GM12891 (cell line): ENCODE data around the gene TAS2R31.

Experiments
- PAX5 ChIP-seq: IDR thresholded peaks from 2 replicates; pipeline ENCODE4 v1.6.1; 2011; ENCODE audit warnings: low read length, moderate library complexity, mild to moderate bottlenecking; ENCODE audit not compliant: insufficient read depth, severe bottlenecking
- POLR2A ChIP-seq: IDR thresholded peaks from 2 replicates; pipeline ENCODE4 v1.6.1; 2011; ENCODE audit warnings: low read depth, low read length, control low read depth
- POLR2AphosphoS5 ChIP-seq: IDR thresholded peaks from 2 replicates; pipeline ENCODE4 v1.6.1; 2011; ENCODE audit warnings: low read depth, low read length, control low read depth
- TAF1 ChIP-seq: IDR thresholded peaks from 2 replicates; pipeline ENCODE4 v1.6.1; 2011; ENCODE audit warnings: low read depth, low read length, control low read depth

DNA sequence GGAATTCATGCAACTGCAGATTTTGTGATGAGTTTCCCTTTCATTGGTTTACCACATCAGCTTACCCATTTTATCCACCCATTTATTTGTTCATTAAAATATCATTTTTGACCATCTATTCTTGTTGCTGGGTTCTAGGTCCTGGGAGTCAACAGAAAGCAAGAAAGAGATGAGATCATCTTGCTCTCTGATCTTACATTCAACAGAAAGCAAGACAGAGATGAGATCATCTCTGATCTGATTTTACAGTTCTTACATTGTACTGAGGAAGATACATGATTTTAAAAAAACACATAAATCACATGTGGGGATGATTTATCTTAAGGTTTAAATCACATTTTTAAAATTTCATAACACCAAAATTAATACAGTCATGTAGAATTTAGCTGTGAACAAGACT, 28.6 kb upstream of the TAS2R31 start:
- TF ChIP-seq POLR2A: no peak
- no peak for TF ChIP-seq TAF1
- no peak for TF ChIP-seq POLR2AphosphoS5
- TF ChIP-seq PAX5: no peak
